Mononuclear cell (primary cell): ENCODE data around the gene NAT16. TPM values are rescaled to one million over a fixed set of nuclear protein-coding genes. Genes with fewer than 3 reads are reported as not detected.

ENCODE experiments used
- H3K27me3 ChIP-seq: 2 replicates; pipeline ENCODE4 v1.6.0; 2011; ENCODE audit warnings: low read length, control low read depth; ENCODE audit not compliant: insufficient read depth
- H3K4me1 ChIP-seq: 2 replicates; pipeline ENCODE4 v1.5.1; 2011; ENCODE audit warnings: mild to moderate bottlenecking, low read length, control low read depth; ENCODE audit not compliant: insufficient read depth
- H3K4me3 ChIP-seq: 2 replicates; pipeline ENCODE4 v1.5.1; 2011; ENCODE audit warnings: mild to moderate bottlenecking, low read length, moderate library complexity
- H3K9me3 ChIP-seq: 2 replicates; pipeline ENCODE4 v1.5.1; 2011; ENCODE audit warnings: low read depth, mild to moderate bottlenecking, control low read depth, low read length
- total RNA-seq: library from RNA; depleted of rRNA; stranded (reverse); fragments of >200 nt; gene quantifications from one replicate; pipeline ENCODE4 v1.2.3, GENCODE V29; 2012

NAT16 gene
- total RNA-seq, result not detected

DNA sequence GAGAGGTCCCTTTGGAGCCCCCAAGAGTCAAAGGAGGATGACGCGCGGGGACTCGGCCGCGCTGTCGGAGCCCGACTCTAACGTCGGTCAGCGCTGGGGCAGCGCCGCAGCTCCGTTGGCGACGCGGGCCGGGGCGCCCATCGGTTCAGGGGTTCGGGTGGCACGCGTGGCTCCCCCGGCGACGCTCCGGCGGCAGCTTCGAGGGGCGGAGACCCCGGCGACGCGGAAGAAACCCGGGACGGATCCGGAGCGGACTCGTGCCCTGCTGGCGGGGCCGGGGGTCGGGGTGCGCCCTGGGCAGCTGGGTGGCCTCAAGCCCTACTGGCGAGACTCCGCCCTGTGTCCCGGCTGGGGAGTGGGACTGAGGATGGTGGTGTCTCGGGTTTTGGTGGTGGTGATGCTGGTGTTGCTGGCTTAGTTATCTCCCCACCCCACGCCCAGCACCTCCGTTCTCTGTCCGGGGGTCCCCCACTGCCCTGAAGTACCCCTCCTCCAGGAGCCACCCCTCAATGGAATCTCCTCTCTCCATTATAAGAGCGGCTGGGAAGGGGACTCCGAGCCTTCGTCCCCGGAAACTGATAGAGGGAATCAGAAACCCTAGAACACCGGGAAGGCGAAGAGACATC, at the start of gene NAT16:
Gene NAT16 (minus strand): TSS at position 164 of the 626 bp plus-strand sequence. CDS start 5,486 bp downstream, outside the sequence.
- no peaks in the 10 kb centered on the region for H3K9me3 ChIP-seq
- no peak within 1 kb of the TSS for H3K4me3 ChIP-seq
- H3K27me3 ChIP-seq, result peaks cover 63% of the 10 kb centered on the region
- H3K4me1 ChIP-seq, result no peaks in the 10 kb centered on the region

DNA sequence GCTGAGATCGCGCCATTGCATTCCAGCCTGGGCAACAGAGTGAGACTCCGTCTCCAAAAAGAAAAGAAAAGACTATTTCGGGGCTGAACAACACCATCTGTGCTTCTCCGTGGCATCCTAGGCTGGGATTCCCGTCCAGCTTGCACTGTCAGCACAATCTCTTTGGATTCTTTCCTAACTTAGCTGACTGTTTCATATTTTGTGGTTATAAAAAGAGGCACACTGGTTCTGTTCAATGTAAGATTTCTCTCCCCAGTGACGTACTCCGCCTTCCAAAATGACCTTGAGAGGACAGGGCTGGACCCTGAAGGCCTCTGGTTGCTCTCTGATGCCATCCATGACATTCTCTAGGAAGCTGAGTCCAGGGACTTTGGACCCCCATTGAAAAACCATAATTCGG, 46.6 kb upstream of the NAT16 start:
- Histone ChIP-seq H3K27me3 (no peaks in the 10 kb centered on the region), H3K9me3 (no peaks in the 10 kb centered on the region), H3K4me3 (no peak overlapping the region), H3K4me1 (no peaks in the 10 kb centered on the region)

GRCh38 chr7:101225650-101226049, 45.6 kb upstream of the NAT16 start:
- Histone ChIP-seq H3K4me1 (no peaks in the 10 kb centered on the region), H3K27me3 (no peaks in the 10 kb centered on the region), H3K4me3 (no peak overlapping the region), H3K9me3 (no peaks in the 10 kb centered on the region)

DNA sequence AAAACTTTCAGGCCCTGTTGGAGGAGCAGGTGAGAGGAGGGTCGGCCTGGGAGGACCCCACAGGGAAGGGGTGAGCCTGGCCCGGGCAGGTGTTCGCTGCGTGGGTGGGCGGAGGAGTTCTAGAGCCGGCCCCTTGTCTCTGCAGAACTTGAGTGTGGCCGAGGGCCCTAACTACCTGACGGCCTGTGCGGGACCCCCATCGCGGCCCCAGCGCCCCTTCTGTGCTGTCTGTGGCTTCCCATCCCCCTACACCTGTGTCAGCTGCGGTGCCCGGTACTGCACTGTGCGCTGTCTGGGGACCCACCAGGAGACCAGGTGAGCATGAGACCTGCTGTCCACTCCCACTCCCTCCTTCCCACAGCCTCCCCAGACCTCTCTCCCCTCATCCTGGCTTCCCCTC, 43.4 kb upstream of the NAT16 start:
- Histone ChIP-seq H3K4me3 (no peak overlapping the region), H3K4me1 (peaks cover 18% of the 10 kb centered on the region), H3K27me3 (no peaks in the 10 kb centered on the region), H3K9me3 (no peaks in the 10 kb centered on the region)

- peaks cover 22% of the 10 kb centered on the region for H3K4me1 ChIP-seq
- H3K9me3 ChIP-seq, result no peaks in the 10 kb centered on the region
- no peak overlapping the region for H3K4me3 ChIP-seq
- no peaks in the 10 kb centered on the region for H3K27me3 ChIP-seq
Observed at GRCh38 chr7:101222275-101222830, 42.3 kb upstream of the NAT16 start.

DNA sequence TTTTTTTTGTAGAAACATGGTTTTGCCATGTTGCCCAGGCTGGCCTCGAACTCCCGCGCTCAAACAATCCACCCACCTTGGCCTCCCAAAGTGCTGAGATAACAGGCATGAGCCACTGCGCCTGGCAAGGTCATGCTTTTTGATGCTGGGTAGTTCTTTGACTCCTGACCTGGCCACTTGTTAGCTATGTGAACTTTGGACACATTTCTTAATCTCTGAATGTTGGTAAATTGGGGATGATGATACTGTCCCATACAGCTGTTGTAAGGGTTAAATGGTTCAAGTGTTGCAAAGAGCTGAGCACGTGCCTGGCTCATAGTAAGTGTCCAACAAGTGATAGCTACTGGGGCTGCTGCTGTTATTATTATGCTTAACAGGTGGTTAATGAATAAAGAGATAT, 40.2 kb upstream of the NAT16 start:
- Histone ChIP-seq H3K9me3 (no peaks in the 10 kb centered on the region), H3K4me3 (no peak overlapping the region), H3K4me1 (peaks cover 36% of the 10 kb centered on the region), H3K27me3 (no peaks in the 10 kb centered on the region)

- Histone ChIP-seq H3K9me3 (no peaks in the 10 kb centered on the region), H3K4me3 (peak overlapping the region; percentile 63), H3K27me3 (no peaks in the 10 kb centered on the region), H3K4me1 (peaks cover 36% of the 10 kb centered on the region)
Observed at GRCh38 chr7:101218236-101219125, 38.4 kb upstream of the NAT16 start.

GRCh38 chr7:101217388-101218235, 37.5 kb upstream of the NAT16 start, which contains the start of the genes PLOD3 and ZNHIT1:
TSS of gene PLOD3 (minus strand) at chr7:101217581. CDS start at chr7:101217274, 307 bp downstream.
TSS of gene ZNHIT1 (plus strand) at chr7:101218165. CDS start at chr7:101218196, 31 bp downstream.
- H3K9me3 ChIP-seq, result no peaks in the 10 kb centered on the region
- H3K4me1 ChIP-seq, result peaks cover 36% of the 10 kb centered on the region
- H3K4me3 ChIP-seq, result peak within 1 kb of the TSS; percentile 63
- H3K27me3 ChIP-seq, result no peaks in the 10 kb centered on the region

- no peaks in the 10 kb centered on the region for H3K9me3 ChIP-seq
- peaks cover 36% of the 10 kb centered on the region for H3K4me1 ChIP-seq
- H3K4me3 ChIP-seq, result peak overlapping the region; percentile 63
- no peaks in the 10 kb centered on the region for H3K27me3 ChIP-seq
Observed at GRCh38 chr7:101216860-101217387, 36.8 kb upstream of the NAT16 start.

- Histone ChIP-seq H3K9me3 (no peaks in the 10 kb centered on the region), H3K4me3 (peak overlapping the region; percentile 63), H3K4me1 (peaks cover 36% of the 10 kb centered on the region)
Observed at GRCh38 chr7:101216001-101216859, 36.1 kb upstream of the NAT16 start.

DNA sequence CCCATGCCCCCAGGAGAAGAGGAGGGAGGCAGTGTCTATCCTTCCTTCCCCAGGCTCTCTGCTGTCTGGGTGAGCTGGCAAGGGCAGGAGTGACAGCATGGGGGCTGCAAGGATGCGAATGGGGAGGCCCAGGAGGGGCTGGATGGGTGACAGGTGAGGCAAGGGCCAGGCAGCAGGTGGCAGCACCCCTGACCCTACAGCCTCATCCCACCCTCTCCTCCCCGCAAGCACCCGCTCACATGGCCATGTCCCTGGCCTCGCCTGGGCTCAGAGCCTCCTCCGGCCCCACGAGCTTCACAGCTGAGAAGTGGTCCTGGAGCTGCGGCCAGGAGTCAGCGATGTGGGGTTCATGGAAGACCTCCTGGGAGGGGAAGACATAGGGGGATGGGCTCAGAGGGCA, 31.9 kb upstream of the NAT16 start:
- Histone ChIP-seq H3K27me3 (no peaks in the 10 kb centered on the region), H3K4me3 (no peak overlapping the region), H3K4me1 (peaks cover 12% of the 10 kb centered on the region), H3K9me3 (no peaks in the 10 kb centered on the region)

More at GRCh38 chr7:101216001-101216859, 36.1 kb upstream of the NAT16 start:
- no peaks in the 10 kb centered on the region for H3K27me3 ChIP-seq

DNA sequence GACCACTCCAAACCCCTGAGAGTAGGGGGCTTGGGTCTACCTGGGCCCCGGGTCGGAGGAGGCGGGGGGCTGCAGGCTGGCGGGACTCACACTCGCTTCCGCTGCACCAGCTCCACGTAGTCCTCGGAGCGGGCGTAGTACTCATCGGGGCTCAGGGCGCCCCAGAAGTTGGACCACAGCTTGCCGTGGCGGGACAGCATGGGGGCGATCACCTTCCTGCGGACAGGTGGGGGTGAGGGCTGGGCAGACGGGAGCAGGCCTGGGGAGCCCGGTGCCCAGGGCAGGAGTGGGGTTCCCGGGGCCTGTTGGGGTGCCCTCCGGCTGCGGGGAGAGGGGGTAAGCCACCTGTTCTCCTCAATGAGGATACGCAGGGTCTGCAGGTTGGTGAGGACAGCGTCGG, 31.4 kb upstream of the NAT16 start:
- Histone ChIP-seq H3K9me3 (no peaks in the 10 kb centered on the region), H3K4me3 (no peak overlapping the region), H3K4me1 (peaks cover 7% of the 10 kb centered on the region), H3K27me3 (no peaks in the 10 kb centered on the region)

GRCh38 chr7:101210143-101210542, 30.1 kb upstream of the NAT16 start:
- H3K9me3 ChIP-seq, result no peaks in the 10 kb centered on the region
- H3K4me3 ChIP-seq, result no peak overlapping the region
- H3K27me3 ChIP-seq, result no peaks in the 10 kb centered on the region
- H3K4me1 ChIP-seq, result no peaks in the 10 kb centered on the region
